A673 (cell line): Measurements from ENCODE around the gene CENPI.
"Not testable (repeated sequence)": the region's sequence is repeated elsewhere in the genome, so short reads cannot be mapped to it uniquely, and the experiment has no call there.

Source experiments
- EZH2 ChIP-seq: fragments of 200-600 bp; sonication (generic); IDR thresholded peaks from 2 replicates; pipeline ENCODE4 v1.6.1; 2017; ENCODE audit warnings: borderline replicate concordance, low read depth, mild to moderate bottlenecking, mixed read lengths, antibody characterized with exemption, low read length; ENCODE audit not compliant: poor library complexity, severe bottlenecking
- TF ChIP-seq, protein P1 (sequence below): fragments of 300-800, 200-600 bp; sonication (generic); conservative IDR thresholded peaks from 2 replicates; pipeline ENCODE4 v1.5.1; 2017; ENCODE audit warnings: low read depth, mild to moderate bottlenecking, antibody characterized with exemption, low read length, moderate library complexity, mixed read lengths

DNA sequence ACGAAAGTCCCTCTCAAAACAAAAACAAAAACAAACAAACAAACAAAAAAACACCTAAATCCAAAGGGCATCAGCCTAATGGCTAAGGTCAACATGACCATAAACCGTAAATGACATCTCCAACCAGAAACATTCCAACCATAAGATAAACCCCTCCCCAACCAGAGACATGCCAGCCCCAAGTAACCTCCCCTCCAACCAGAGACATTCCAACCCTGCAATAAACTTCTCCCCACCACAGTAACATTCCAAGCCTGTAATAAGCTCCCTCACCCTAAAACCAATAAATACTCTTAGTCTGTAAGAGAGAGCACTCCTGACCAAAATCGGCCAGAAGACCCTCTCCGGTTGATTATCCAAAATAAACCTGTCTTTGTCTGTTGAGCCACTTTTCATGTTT is 41.5 kb upstream of the CENPI start:
- TF ChIP-seq, protein P1, sequence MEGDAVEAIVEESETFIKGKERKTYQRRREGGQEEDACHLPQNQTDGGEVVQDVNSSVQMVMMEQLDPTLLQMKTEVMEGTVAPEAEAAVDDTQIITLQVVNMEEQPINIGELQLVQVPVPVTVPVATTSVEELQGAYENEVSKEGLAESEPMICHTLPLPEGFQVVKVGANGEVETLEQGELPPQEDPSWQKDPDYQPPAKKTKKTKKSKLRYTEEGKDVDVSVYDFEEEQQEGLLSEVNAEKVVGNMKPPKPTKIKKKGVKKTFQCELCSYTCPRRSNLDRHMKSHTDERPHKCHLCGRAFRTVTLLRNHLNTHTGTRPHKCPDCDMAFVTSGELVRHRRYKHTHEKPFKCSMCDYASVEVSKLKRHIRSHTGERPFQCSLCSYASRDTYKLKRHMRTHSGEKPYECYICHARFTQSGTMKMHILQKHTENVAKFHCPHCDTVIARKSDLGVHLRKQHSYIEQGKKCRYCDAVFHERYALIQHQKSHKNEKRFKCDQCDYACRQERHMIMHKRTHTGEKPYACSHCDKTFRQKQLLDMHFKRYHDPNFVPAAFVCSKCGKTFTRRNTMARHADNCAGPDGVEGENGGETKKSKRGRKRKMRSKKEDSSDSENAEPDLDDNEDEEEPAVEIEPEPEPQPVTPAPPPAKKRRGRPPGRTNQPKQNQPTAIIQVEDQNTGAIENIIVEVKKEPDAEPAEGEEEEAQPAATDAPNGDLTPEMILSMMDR, result not testable (repeated sequence)
- TF ChIP-seq EZH2, result not testable (repeated sequence)
